ENCODE results near the gene SLC4A4. TPM values are rescaled to one million over a fixed set of nuclear protein-coding genes. Genes with fewer than 3 reads are reported as not detected.

SLC4A4 gene
- 0.06 TPM for polyA plus RNA-seq (2013, experiment 1 of 4)
- 0.14 TPM for polyA plus RNA-seq (2013, experiment 2 of 4)
- polyA plus RNA-seq (2013, experiment 3 of 4) = 0.32 TPM
- polyA plus RNA-seq (2013, experiment 4 of 4) = 0.28 TPM

DNA sequence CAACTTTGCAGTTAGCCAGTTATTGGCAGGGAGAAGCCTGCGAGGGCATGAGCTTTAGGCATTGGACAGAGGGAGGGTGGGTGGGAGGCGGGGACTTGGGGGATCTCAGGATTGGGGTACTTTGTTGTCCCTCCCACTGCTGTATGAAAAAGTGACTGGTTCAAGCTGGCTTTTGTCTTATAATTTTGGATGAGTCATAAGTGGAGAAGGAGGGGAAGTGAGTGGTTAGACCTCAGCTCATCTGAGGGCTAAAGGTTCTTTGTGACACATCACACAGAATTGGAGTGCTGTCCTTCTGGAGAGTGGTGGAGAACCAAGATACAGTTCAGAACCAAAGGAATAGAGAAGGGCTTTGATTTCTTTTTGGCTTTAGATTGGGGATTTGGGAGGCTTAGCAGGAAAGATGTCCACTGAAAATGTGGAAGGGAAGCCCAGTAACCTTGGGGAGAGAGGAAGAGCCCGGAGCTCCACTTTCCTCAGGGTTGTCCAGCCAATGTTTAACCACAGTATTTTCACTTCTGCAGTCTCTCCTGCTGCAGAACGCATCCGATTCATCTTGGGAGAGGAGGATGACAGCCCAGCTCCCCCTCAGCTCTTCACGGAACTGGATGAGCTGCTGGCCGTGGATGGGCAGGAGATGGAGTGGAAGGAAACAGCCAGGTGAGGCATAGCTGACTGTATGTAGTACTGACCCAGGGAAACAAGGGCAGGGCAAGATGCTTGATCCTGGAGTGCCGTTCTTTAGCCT is at the start of gene SLC4A4:
Gene SLC4A4, plus strand, starts transcription at position 175 of the 748 bp plus-strand sequence.
- Histone ChIP-seq H3K36me3 (ENCODE audit: control insufficient read depth, insufficient read depth, low read length) (no peaks in the 10 kb centered on the region), H3K27me3 (ENCODE audit: control insufficient read depth, insufficient read depth, low read length, poor library complexity, severe bottlenecking) (no peaks in the 10 kb centered on the region), H3K4me1 (ENCODE audit: control insufficient read depth, insufficient read depth, low read length) (no peaks in the 10 kb centered on the region), H3K9me3 (ENCODE audit: control insufficient read depth, low read length) (no peaks in the 10 kb centered on the region), H3K27ac (ENCODE audit: insufficient read depth, low read depth, low read length, poor library complexity, severe bottlenecking) (no peak within 1 kb of the TSS), H3K4me3 (ENCODE audit: insufficient read depth, low read depth, low read length) (no peak within 1 kb of the TSS)
- WGBS, 2 experiments = 95% methylated on average over 8 of the region's 8 CpGs

DNA sequence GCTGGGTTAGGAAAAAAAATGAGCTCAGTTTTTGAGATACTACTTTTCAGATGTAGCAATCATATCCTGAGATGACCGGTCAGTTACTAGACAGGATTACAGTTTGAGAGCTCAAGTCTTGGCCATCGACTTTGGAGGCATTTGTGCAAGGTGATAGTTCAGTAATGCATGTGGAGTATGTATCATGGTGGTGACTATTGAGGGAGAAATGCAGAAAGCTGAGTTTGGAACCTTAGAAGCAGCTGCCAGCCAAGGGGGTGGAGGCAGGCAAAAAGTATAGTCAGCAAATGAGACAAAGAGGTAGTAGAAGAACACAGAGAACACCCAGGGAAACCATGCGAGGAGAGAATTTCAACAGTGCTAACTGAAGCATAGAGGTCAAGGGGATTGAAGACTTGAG is 48.7 kb upstream of the SLC4A4 start:
- no peaks in the 10 kb centered on the region for H3K4me1 ChIP-seq (ENCODE audit: control insufficient read depth, insufficient read depth, low read length)
- no peaks in the 10 kb centered on the region for H3K36me3 ChIP-seq (ENCODE audit: control insufficient read depth, insufficient read depth, low read length)
- H3K27ac ChIP-seq (ENCODE audit: insufficient read depth, low read depth, low read length, poor library complexity, severe bottlenecking) = no peak overlapping the region
- no peaks in the 10 kb centered on the region for H3K27me3 ChIP-seq (ENCODE audit: control insufficient read depth, insufficient read depth, low read length, poor library complexity, severe bottlenecking)
- 90 to 97% methylated on average over 3 of the region's 3 CpGs for WGBS, 2 experiments
- H3K4me3 ChIP-seq (ENCODE audit: insufficient read depth, low read depth, low read length) = no peak overlapping the region
- no peaks in the 10 kb centered on the region for H3K9me3 ChIP-seq (ENCODE audit: control insufficient read depth, low read length)

DNA sequence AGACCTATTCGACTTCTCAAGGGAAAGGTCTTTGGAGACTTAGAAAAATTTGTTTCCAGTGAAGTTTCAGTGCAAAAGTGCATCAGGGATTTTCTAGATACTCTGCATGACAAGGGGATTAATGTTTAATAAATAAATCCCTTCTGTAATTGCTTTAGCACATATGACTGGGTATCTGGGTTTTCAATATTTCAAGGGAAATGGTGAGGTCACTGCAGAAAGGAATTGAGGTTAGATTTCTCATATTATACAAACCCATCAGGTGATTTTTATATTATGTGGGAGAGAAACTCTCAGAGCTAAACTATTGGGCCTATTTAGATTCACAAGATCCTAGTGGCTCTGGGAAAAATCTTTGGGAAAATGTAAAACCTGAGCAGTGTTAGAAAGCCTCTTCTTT is 48.3 kb upstream of the SLC4A4 start:
- H3K9me3 ChIP-seq (ENCODE audit: control insufficient read depth, low read length) = no peaks in the 10 kb centered on the region
- H3K4me1 ChIP-seq (ENCODE audit: control insufficient read depth, insufficient read depth, low read length) = no peaks in the 10 kb centered on the region
- H3K36me3 ChIP-seq (ENCODE audit: control insufficient read depth, insufficient read depth, low read length) = no peaks in the 10 kb centered on the region
- H3K4me3 ChIP-seq (ENCODE audit: insufficient read depth, low read depth, low read length) = no peak overlapping the region
- H3K27me3 ChIP-seq (ENCODE audit: control insufficient read depth, insufficient read depth, low read length, poor library complexity, severe bottlenecking) = no peaks in the 10 kb centered on the region
- WGBS, 2 experiments = 91 to 96% methylated on average over 1 of the region's 1 CpG
- no peak overlapping the region for H3K27ac ChIP-seq (ENCODE audit: insufficient read depth, low read depth, low read length, poor library complexity, severe bottlenecking)

DNA sequence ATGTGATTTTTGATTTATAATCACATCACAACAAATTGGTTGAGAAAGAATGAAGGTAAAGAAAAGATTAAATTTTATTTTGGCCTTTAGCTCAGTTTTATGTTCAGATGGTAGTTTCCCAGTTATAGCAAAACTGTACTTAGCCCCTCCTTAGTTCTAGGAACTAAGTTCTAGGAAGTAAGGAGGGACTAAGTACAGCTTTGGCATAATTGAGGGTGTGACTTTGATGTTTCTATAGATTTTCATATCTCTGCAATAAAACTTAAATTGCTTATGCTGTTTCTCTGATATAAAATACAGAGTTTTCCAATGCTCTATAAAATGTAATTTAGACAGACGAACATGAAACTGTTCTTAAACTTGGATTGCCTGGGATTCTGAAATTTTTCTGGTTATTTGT is 46.6 kb upstream of the SLC4A4 start:
- no peak overlapping the region for H3K27ac ChIP-seq (ENCODE audit: insufficient read depth, low read depth, low read length, poor library complexity, severe bottlenecking)
- H3K27me3 ChIP-seq (ENCODE audit: control insufficient read depth, insufficient read depth, low read length, poor library complexity, severe bottlenecking) = no peaks in the 10 kb centered on the region
- no peaks in the 10 kb centered on the region for H3K4me1 ChIP-seq (ENCODE audit: control insufficient read depth, insufficient read depth, low read length)
- H3K9me3 ChIP-seq (ENCODE audit: control insufficient read depth, low read length) = no peaks in the 10 kb centered on the region
- no peak overlapping the region for H3K4me3 ChIP-seq (ENCODE audit: insufficient read depth, low read depth, low read length)
- WGBS, 2 experiments = 100% methylated on average over 1 of the region's 1 CpG; no CpG with 5 or more reads in 1 of the 2 experiments
- no peaks in the 10 kb centered on the region for H3K36me3 ChIP-seq (ENCODE audit: control insufficient read depth, insufficient read depth, low read length)

DNA sequence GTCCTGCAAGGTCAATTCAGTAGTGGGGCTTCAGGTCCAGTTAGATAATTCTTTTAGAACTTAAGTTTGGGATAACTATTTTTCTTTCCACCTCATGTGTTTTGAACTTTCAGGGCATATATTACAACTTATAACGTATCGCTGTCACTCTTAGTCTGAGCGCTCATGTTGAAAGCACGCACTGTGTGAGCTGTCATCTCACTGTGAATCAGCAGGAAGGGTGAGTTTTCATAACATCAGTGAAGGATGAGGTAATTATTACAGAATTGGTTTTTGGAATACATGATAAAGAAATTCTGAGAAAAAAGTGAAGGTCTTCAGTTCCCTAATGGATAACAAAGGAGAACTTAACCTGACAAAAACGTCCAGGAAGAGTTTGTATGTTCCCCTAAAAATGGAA is 45.1 kb upstream of the SLC4A4 start:
- no peak overlapping the region for H3K27ac ChIP-seq (ENCODE audit: insufficient read depth, low read depth, low read length, poor library complexity, severe bottlenecking)
- H3K4me1 ChIP-seq (ENCODE audit: control insufficient read depth, insufficient read depth, low read length) = no peaks in the 10 kb centered on the region
- H3K9me3 ChIP-seq (ENCODE audit: control insufficient read depth, low read length) = no peaks in the 10 kb centered on the region
- H3K4me3 ChIP-seq (ENCODE audit: insufficient read depth, low read depth, low read length) = no peak overlapping the region
- H3K27me3 ChIP-seq (ENCODE audit: control insufficient read depth, insufficient read depth, low read length, poor library complexity, severe bottlenecking) = no peaks in the 10 kb centered on the region
- 89 to 96% methylated on average over 5 of the region's 5 CpGs for WGBS, 2 experiments
- no peaks in the 10 kb centered on the region for H3K36me3 ChIP-seq (ENCODE audit: control insufficient read depth, insufficient read depth, low read length)

DNA sequence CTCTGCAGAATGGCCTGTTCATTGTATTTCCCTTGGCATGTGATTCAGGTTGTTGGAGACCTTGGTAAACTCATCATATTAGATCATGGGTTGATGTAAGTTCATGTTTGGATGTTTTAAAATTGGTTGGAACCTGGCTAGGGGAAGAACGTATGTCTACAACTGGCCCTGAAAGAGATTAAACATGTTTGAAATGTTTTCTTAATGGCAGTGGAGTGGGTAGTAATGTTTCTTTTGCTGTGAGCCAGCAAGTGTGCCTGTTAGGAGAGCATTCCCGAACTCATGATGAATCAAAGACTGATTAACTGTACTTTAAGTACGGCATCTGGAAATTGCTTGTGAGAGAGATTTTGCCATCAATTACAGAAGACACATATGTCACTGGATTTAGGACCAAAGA is 44.5 kb upstream of the SLC4A4 start:
- Histone ChIP-seq H3K27me3 (ENCODE audit: control insufficient read depth, insufficient read depth, low read length, poor library complexity, severe bottlenecking) (no peaks in the 10 kb centered on the region), H3K9me3 (ENCODE audit: control insufficient read depth, low read length) (no peaks in the 10 kb centered on the region), H3K27ac (ENCODE audit: insufficient read depth, low read depth, low read length, poor library complexity, severe bottlenecking) (no peak overlapping the region), H3K36me3 (ENCODE audit: control insufficient read depth, insufficient read depth, low read length) (no peaks in the 10 kb centered on the region), H3K4me3 (ENCODE audit: insufficient read depth, low read depth, low read length) (no peak overlapping the region), H3K4me1 (ENCODE audit: control insufficient read depth, insufficient read depth, low read length) (no peaks in the 10 kb centered on the region)
- 93 to 96% methylated on average over 3 of the region's 3 CpGs for WGBS, 2 experiments

DNA sequence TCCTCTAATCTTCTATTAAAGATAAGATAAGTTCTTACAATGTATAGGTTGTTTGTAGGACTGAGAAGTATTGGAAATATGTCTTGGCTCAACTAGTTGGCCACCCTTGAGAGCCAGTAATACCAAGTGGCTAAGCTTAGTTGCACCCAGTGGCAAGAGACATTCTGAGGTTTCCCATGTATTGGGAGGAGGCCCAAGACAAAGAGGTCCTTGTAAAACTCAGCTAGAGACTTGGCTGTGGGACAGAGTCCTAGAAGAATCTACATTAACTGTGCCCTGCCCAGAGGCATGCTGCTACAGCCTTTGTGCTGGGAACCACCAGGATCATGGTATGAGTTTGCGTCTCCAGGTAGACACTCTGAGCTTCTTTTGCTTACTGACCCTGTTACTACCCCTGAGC is 41.9 kb upstream of the SLC4A4 start:
- Histone ChIP-seq H3K27me3 (ENCODE audit: control insufficient read depth, insufficient read depth, low read length, poor library complexity, severe bottlenecking) (no peaks in the 10 kb centered on the region), H3K4me3 (ENCODE audit: insufficient read depth, low read depth, low read length) (no peak overlapping the region), H3K4me1 (ENCODE audit: control insufficient read depth, insufficient read depth, low read length) (no peaks in the 10 kb centered on the region), H3K27ac (ENCODE audit: insufficient read depth, low read depth, low read length, poor library complexity, severe bottlenecking) (no peak overlapping the region), H3K36me3 (ENCODE audit: control insufficient read depth, insufficient read depth, low read length) (no peaks in the 10 kb centered on the region), H3K9me3 (ENCODE audit: control insufficient read depth, low read length) (no peaks in the 10 kb centered on the region)
- 89 to 98% methylated on average over 1 of the region's 1 CpG for WGBS, 2 experiments

DNA sequence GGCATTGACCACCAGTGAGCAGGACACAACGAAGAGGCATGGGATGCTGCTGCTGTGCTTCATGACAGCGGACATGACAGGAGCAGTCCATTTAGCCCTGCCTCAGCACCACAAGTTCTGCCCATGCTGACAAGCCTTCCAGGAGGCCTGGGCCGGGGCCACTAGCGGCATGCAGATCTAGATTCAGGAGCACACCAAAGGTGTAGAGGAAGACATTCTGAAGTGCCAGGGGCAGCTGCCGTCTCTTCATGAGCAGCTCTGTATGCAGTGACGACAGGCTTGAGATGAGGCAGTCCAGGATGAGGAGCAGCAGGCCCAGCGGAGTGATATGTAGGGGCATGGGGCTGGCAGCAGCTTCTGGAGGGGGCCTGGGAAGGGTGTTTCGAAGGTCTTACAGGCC is 38.5 kb upstream of the SLC4A4 start:
- H3K4me3 ChIP-seq (ENCODE audit: insufficient read depth, low read depth, low read length) = no peak overlapping the region
- no peaks in the 10 kb centered on the region for H3K4me1 ChIP-seq (ENCODE audit: control insufficient read depth, insufficient read depth, low read length)
- H3K36me3 ChIP-seq (ENCODE audit: control insufficient read depth, insufficient read depth, low read length) = no peaks in the 10 kb centered on the region
- 94 to 96% methylated on average over 8 of the region's 8 CpGs for WGBS, 2 experiments
- no peaks in the 10 kb centered on the region for H3K27me3 ChIP-seq (ENCODE audit: control insufficient read depth, insufficient read depth, low read length, poor library complexity, severe bottlenecking)
- no peaks in the 10 kb centered on the region for H3K9me3 ChIP-seq (ENCODE audit: control insufficient read depth, low read length)
- no peak overlapping the region for H3K27ac ChIP-seq (ENCODE audit: insufficient read depth, low read depth, low read length, poor library complexity, severe bottlenecking)

DNA sequence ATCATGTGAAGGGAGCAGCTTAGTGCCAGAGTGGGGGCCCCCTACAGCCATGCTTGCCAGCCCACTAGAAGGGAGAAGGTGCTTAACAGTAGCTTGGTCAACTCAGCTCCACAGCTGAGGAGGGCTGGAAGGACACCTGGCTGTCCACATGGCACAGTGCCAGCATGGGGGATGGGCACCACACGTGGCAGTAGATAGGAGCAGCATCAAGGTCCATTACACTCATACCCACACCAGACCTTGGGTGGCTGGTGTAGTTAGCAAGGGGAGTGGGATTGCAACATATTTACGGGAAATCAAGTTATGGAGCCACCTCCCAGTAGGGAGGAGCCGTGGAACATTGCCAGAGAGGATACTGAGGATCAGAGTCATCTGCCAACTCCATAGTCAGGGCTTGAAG is 37.9 kb upstream of the SLC4A4 start:
- WGBS, 2 experiments = 91 to 93% methylated on average over 3 of the region's 3 CpGs
- H3K27me3 ChIP-seq (ENCODE audit: control insufficient read depth, insufficient read depth, low read length, poor library complexity, severe bottlenecking) = no peaks in the 10 kb centered on the region
- H3K36me3 ChIP-seq (ENCODE audit: control insufficient read depth, insufficient read depth, low read length) = no peaks in the 10 kb centered on the region
- no peaks in the 10 kb centered on the region for H3K4me1 ChIP-seq (ENCODE audit: control insufficient read depth, insufficient read depth, low read length)
- no peaks in the 10 kb centered on the region for H3K9me3 ChIP-seq (ENCODE audit: control insufficient read depth, low read length)
- H3K4me3 ChIP-seq (ENCODE audit: insufficient read depth, low read depth, low read length) = no peak overlapping the region
- no peak overlapping the region for H3K27ac ChIP-seq (ENCODE audit: insufficient read depth, low read depth, low read length, poor library complexity, severe bottlenecking)

DNA sequence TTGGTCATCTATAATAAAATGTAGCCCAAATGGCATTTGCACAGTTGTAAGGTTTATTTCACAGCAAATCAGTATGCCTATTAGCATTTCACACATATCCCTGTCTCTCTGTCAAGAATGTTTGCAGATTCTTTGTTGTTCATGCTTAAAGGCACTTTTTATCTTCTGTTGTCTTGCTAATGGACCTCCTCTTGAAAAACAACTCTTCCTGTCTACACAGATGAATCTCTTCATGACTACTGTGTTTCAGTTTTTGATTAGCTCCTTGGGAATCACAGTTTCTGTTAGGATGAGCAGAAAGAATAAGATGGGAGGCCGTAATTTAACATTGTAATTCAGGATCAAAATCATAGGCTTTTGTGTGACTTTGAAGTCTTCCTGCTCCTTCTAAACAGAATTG is 35.5 kb upstream of the SLC4A4 start:
- Histone ChIP-seq H3K4me3 (ENCODE audit: insufficient read depth, low read depth, low read length) (no peak overlapping the region), H3K4me1 (ENCODE audit: control insufficient read depth, insufficient read depth, low read length) (no peaks in the 10 kb centered on the region), H3K9me3 (ENCODE audit: control insufficient read depth, low read length) (no peaks in the 10 kb centered on the region), H3K36me3 (ENCODE audit: control insufficient read depth, insufficient read depth, low read length) (no peaks in the 10 kb centered on the region), H3K27me3 (ENCODE audit: control insufficient read depth, insufficient read depth, low read length, poor library complexity, severe bottlenecking) (no peaks in the 10 kb centered on the region), H3K27ac (ENCODE audit: insufficient read depth, low read depth, low read length, poor library complexity, severe bottlenecking) (no peak overlapping the region)
- 44 to 79% methylated on average over 1 of the region's 1 CpG for WGBS, 2 experiments

Measured in ectodermal cell (in vitro differentiated cells).